ENCODE results near the gene TYROBP. TPM values are rescaled to one million over a fixed set of nuclear protein-coding genes. Genes with fewer than 3 reads are reported as not detected.
A peak's percentile ranks its signal among the peaks of the same experiment; 100 is the strongest.

TYROBP gene
- total RNA-seq, 1 donor from 2014 or later = not detected

DNA sequence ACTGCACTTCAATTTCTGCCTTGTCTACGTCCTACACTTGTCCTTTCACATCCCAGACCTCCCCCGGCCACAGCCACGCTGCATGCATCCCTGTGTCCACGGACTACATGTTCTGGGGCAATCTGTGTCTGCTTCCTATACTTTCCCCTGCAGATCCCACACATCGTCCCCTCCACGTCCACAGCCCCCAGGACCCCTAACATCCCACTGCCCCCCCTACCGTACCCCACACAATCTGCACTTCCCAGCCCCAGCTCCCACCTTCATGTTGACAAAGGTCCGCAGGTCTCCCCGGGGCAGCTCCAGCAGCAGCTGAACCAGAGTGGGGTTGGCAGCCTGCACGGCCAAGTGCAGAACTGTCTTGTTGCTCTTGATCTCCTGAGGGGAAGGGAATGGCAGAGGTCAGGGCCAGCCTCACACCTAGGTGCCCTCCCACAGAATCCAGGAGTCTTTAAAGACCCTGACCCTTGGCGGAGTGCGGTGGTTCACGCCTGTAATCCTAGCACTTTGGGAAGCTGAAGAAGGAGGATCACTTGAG, 17.9 kb downstream of the TYROBP start:
- peaks cover 30% of the 10 kb centered on the region for H3K36me3 Mint-ChIP-seq (ENCODE audit: low read depth, unreplicated experiment)
- peak overlapping the region; percentile 62 for H3K4me3 Mint-ChIP-seq (ENCODE audit: unreplicated experiment)
- H3K4me1 Mint-ChIP-seq (ENCODE audit: unreplicated experiment) = no peaks in the 10 kb centered on the region
- no peak overlapping the region for H3K27ac Mint-ChIP-seq (ENCODE audit: unreplicated experiment)
- H3K27me3 Mint-ChIP-seq (ENCODE audit: unreplicated experiment) = no peaks in the 10 kb centered on the region
- no peak for DNase-seq (ENCODE audit: low spot score)
- no peaks in the 10 kb centered on the region for H3K9me3 Mint-ChIP-seq (ENCODE audit: unreplicated experiment)
- TF ChIP-seq, protein P1, sequence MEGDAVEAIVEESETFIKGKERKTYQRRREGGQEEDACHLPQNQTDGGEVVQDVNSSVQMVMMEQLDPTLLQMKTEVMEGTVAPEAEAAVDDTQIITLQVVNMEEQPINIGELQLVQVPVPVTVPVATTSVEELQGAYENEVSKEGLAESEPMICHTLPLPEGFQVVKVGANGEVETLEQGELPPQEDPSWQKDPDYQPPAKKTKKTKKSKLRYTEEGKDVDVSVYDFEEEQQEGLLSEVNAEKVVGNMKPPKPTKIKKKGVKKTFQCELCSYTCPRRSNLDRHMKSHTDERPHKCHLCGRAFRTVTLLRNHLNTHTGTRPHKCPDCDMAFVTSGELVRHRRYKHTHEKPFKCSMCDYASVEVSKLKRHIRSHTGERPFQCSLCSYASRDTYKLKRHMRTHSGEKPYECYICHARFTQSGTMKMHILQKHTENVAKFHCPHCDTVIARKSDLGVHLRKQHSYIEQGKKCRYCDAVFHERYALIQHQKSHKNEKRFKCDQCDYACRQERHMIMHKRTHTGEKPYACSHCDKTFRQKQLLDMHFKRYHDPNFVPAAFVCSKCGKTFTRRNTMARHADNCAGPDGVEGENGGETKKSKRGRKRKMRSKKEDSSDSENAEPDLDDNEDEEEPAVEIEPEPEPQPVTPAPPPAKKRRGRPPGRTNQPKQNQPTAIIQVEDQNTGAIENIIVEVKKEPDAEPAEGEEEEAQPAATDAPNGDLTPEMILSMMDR (IDR thresholded peaks at IDR 0.05; ENCODE audit: unreplicated experiment) = no peak

DNA sequence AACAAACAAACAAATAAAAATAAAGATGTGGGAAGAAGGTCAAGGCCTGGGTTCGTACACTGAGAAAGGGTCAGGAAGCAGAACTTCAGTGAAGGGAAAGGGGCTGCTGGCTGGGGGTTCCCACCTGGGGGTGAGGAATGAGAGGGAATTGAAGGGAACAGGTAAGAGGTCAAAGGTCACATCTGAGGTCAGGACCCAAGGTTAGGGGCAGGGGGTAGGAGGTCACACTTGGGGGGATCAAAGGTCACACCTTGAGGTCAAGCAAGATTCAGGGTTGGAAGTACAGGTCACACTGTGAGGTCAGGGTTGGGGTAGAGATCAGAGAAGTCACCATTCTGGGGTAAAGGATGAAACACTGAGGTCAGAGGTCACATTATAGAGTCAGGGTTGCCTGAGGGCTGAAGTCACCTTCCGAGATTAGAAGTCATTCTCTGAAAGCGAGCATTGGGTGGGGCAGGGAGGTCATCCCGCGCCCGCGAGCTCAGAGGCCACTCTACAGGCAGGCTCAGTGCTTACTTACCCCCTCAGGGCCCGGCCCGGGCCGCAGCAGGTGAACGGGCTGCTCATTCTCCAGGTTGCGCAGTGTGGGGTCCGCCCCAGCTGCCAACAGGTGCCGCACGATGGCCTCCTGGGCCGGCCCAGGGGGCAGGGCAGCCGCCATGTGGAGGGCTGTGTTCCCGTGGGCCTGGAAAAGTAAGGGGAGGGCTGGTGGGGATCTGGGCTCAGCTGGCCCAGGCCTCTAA, 18.6 kb downstream of the TYROBP start:
- no peaks in the 10 kb centered on the region for H3K27me3 Mint-ChIP-seq (ENCODE audit: unreplicated experiment)
- H3K4me1 Mint-ChIP-seq (ENCODE audit: unreplicated experiment) = no peaks in the 10 kb centered on the region
- peak overlapping the region; percentile 82 for H3K4me3 Mint-ChIP-seq (ENCODE audit: unreplicated experiment)
- peaks cover 30% of the 10 kb centered on the region for H3K36me3 Mint-ChIP-seq (ENCODE audit: low read depth, unreplicated experiment)
- H3K9me3 Mint-ChIP-seq (ENCODE audit: unreplicated experiment) = no peaks in the 10 kb centered on the region
- TF ChIP-seq, protein P1 (IDR thresholded peaks at IDR 0.05; ENCODE audit: unreplicated experiment) = no peak
- H3K27ac Mint-ChIP-seq (ENCODE audit: unreplicated experiment) = no peak overlapping the region
- DNase-seq (ENCODE audit: low spot score) = no peak

DNA sequence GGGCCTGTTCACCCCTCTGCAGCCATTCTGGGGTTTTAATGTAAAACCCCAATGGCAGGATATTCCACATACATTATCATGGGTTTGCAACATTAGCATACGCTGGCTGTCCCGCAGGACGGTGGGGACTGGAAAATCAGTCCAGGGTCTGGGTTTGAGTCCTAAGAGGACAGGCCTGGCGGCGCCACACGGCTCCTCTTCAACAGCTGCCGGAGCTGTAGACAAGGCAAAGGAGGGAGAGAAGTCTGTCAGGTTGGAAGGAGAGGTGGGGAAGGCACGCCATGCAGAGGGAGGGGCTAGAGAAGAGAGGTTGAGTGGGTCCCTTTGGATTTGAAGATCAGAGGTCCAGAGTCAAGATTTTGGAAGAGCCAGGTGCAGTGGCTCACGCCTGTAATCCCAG, 19.7 kb downstream of the TYROBP start:
- H3K9me3 Mint-ChIP-seq (ENCODE audit: unreplicated experiment) = no peaks in the 10 kb centered on the region
- peak overlapping the region; percentile 27 for H3K27ac Mint-ChIP-seq (ENCODE audit: unreplicated experiment)
- TF ChIP-seq, protein P1 (IDR thresholded peaks at IDR 0.05; ENCODE audit: unreplicated experiment) = no peak
- no peaks in the 10 kb centered on the region for H3K4me1 Mint-ChIP-seq (ENCODE audit: unreplicated experiment)
- DNase-seq (ENCODE audit: low spot score) = no peak
- peaks cover 30% of the 10 kb centered on the region for H3K36me3 Mint-ChIP-seq (ENCODE audit: low read depth, unreplicated experiment)
- peak overlapping the region; percentile 58 for H3K4me3 Mint-ChIP-seq (ENCODE audit: unreplicated experiment)
- H3K27me3 Mint-ChIP-seq (ENCODE audit: unreplicated experiment) = no peaks in the 10 kb centered on the region

DNA sequence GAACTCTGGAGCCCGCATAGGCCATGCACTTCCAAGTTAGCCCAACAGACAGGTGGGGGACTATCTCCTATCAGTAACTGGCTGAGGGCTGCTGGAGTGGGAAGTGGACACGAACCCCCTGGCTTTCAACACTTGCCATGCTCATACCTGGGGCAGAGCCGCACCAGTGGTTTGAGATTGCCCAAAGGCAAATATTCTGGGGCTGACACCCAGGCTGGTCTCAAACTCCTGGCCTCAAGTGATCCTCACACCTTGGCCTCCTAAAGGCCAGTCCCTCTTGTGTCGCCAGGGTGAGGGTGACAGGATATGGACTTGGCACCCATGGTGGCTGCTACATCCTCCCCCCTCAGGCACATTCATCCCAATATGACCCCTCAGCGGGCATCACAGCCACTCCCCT, 20.9 kb downstream of the TYROBP start:
- no peak overlapping the region for H3K27ac Mint-ChIP-seq (ENCODE audit: unreplicated experiment)
- H3K4me1 Mint-ChIP-seq (ENCODE audit: unreplicated experiment) = no peaks in the 10 kb centered on the region
- TF ChIP-seq, protein P1 (IDR thresholded peaks at IDR 0.05; ENCODE audit: unreplicated experiment) = no peak
- peaks cover 30% of the 10 kb centered on the region for H3K36me3 Mint-ChIP-seq (ENCODE audit: low read depth, unreplicated experiment)
- DNase-seq (ENCODE audit: low spot score) = no peak
- H3K9me3 Mint-ChIP-seq (ENCODE audit: unreplicated experiment) = no peaks in the 10 kb centered on the region
- H3K27me3 Mint-ChIP-seq (ENCODE audit: unreplicated experiment) = no peaks in the 10 kb centered on the region
- no peak overlapping the region for H3K4me3 Mint-ChIP-seq (ENCODE audit: unreplicated experiment)

DNA sequence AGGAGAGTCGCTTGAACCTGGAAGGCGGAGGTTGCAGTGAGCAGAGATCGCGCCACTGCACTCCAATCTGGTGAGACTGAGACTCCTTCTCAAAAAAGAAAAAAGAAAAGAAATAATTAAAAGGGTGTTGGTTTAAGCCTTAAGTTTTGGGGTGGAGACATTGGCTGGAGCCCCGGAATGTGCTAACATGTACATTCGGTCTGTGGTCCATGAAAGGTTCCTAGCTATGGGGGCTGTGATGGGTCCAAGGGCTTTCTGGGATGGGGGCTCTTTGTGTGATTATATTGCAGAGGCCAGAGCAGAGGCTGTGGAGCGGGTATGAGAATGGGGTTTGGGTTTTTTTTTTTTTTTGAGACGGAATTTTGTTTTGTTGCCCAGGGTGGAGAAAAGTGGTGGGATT, 22.2 kb downstream of the TYROBP start:
- peaks cover 2% of the 10 kb centered on the region for H3K27me3 Mint-ChIP-seq (ENCODE audit: unreplicated experiment)
- H3K4me3 Mint-ChIP-seq (ENCODE audit: unreplicated experiment) = no peak overlapping the region
- no peaks in the 10 kb centered on the region for H3K4me1 Mint-ChIP-seq (ENCODE audit: unreplicated experiment)
- H3K27ac Mint-ChIP-seq (ENCODE audit: unreplicated experiment) = no peak overlapping the region
- no peak for DNase-seq (ENCODE audit: low spot score)
- peaks cover 28% of the 10 kb centered on the region for H3K36me3 Mint-ChIP-seq (ENCODE audit: low read depth, unreplicated experiment)
- no peaks in the 10 kb centered on the region for H3K9me3 Mint-ChIP-seq (ENCODE audit: unreplicated experiment)
- TF ChIP-seq, protein P1 (IDR thresholded peaks at IDR 0.05; ENCODE audit: unreplicated experiment) = no peak
